Right kidney (tissue), 1 donor: ENCODE data around the gene ARSG.
"Not testable (repeated sequence)": the region's sequence is repeated elsewhere in the genome, so short reads cannot be mapped to it uniquely, and the experiment has no call there.

Source experiments
- DNase-seq: peaks from one replicate; pipeline ENCODE4 v3.0.0-alpha.2; 2016

Gene ARSG

DNA sequence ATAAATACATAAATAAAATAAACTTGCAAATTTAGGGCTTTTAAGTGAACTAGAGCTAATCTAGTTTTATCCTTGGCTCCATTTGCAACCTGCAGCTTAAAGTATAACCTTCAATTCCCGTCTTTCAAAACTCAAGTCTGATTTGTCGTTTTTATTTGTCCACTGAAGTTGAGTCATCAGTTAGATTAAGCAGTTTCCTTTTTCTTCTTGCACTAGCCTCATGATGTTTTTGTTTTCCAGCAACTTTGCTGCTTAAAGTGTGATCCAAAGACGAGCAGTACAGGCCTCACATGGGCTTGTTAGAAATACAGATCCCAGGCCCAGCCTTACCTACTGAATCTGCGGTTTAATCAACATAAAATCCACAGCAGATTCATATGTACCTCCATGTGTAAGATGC is 13.8 kb downstream of the ARSG start:
- no peak for DNase-seq

DNA sequence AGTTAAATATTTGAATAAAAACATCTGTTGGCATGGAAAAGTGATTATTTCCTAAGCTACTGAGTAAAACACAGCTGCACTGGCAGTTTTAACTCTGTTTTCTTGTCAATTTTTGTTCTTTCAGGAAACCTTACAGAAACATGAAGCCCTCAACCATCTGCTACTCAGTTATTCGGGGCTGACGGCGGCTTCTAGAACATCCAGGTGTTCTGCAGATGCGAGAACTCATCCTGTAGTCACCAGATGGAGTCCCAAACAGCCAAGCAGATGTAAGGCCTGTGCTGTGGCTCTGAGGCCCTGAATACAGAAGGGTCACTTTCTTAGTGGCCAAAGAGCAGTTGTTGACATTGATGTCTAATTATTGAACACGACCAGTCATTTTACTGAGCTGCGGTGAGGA is 15.5 kb downstream of the ARSG start:
- DNase-seq, result no peak

DNA sequence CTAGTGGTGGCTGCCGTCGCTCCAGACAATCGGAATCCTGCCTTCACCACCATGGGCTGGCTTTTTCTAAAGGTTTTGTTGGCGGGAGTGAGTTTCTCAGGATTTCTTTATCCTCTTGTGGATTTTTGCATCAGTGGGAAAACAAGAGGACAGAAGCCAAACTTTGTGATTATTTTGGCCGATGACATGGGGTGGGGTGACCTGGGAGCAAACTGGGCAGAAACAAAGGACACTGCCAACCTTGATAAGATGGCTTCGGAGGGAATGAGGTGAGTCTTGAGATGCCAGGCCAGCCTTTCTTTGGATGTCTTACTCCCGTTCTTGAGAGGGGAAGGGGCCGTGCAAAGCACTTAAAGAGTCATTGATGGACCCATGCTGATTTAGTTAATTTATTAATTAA is 16.1 kb downstream of the ARSG start:
- no peak for DNase-seq

DNA sequence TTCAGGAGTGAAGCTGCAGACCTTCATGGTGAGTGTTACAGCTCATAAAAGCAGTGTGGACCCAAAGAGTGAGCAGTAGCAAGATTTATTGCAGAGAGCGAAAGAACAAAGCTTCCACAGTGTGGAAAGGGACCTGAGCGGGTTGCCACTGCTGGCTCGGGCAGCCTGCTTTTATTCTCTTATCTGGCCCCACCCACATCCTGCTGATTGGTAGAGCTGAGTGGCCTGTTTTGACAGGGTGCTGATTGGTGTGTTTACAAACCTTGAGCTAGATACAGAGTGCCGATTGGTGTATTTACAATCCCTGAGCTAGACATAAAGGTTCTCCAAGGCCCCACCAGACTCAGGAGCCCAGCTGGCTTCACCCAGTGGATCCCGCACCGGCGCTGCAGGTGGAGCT is 17.2 kb downstream of the ARSG start:
- not testable (repeated sequence) for DNase-seq

DNA sequence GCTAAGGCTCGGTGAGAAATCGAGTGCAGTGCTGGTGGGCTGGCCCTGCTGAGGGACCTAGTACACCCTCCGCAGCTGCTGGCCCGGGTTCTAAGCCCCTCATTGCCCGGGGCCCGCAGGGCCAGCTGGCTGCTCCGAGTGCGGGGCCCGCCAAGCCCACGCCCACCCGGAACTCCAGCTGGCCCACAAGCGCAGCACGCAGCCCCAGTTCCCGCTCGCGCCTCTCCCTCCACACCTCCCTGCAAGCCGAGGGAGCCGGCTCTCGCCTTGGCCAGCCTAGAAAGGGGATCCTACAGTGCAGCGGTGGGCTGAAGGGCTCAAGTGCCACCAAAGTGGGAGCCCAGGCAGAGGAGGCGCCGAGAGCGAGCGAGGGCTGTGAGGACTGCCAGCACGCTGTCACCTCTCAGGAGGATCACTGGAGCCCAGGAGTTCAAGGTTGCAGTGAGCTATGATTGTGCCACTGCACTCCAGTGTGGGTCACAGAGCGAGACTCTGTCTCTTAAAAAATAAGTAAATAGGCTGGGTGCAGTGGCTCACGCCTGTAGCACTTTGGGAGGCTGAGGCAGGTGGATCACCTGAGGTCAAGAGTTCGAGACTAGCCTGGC is 17.9 kb downstream of the ARSG start:
- DNase-seq, result not testable (repeated sequence)

DNA sequence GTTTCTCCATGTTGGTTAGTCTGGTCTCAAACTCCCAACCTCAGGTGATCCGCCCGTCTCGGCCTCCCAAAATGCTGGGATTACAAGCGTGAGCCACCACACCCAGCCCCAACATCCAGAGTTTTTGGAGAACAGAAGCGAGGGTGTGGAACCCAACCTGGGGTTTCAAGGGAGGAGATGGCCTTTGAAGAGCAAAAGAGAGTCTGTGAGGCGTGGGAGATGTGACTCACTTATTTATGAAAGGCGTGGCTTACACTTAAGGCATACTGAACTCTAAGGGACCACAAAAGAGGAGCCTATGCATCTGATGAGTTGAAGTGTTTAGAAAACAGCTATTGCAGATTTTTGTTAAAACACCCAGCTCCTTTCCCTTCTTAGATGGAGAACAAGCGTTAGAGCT is 18.9 kb downstream of the ARSG start:
- no peak for DNase-seq

DNA sequence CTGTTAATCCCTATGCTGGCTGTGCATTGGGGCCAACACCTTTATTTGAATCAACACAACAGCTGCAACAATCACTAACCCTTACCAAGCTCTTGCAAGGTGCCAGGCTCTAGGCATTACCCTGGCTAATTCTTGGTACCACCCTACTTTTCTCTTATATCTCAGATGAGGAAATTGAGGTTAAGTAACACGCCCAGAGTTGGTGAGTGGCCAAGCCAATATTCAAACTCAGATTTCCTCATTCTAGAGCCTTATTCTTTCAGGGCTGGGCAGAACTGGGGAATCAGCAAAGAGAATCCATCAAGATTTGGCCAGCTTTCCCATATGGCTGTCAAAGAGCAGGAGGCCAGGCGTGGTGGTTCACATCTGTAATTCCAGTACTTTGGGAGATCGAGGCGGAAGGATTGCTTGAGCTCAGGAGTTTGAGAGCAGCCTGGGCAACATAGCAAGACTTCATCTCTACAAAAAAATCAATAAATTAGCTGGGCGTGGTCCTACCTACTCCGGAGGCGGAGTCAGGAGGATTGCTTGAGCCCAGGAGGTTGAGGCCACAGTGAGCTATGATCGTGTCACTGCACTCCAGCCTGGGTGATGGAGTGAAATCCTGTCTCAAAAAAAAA is 23.7 kb downstream of the ARSG start:
- DNase-seq, result no peak

DNA sequence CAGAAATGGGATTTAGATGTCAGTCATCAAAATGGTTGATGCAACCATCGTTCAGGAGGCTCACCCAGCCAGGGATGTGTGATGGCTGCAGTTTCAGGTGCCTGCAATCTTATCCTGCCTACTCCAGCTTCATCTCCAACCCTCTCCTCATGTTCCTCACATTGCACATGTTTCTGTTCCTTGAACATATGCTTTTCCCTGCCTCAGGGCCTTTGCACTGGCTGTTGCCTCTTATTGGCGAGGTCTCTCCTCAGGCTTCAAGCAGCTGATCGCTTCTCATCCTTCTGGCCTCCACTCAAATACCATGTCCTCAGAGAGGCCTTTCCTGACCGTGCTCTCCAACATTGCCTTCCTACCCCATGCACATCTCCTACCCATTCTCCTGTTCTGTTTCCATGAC is 24.6 kb downstream of the ARSG start:
- no peak for DNase-seq

DNA sequence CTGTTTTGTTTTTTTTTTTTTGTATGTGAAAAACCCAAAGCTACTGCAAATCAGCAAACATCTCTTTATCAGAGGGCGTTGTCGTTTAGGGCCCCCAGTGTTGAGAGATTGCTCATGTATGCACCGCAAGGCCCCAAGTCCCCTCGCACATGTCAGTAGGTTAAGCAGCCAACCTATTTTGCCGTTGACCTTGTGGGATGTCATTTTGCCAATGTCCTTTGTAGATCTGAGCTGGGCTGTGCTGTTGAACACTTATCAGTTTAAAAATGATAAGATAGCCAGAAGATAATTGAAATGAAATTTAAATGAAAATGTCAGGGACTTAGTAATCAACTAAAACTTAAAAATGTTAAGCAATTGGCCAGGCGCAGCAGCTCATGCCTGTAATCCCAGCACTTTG is 26.2 kb downstream of the ARSG start:
- DNase-seq, result no peak

DNA sequence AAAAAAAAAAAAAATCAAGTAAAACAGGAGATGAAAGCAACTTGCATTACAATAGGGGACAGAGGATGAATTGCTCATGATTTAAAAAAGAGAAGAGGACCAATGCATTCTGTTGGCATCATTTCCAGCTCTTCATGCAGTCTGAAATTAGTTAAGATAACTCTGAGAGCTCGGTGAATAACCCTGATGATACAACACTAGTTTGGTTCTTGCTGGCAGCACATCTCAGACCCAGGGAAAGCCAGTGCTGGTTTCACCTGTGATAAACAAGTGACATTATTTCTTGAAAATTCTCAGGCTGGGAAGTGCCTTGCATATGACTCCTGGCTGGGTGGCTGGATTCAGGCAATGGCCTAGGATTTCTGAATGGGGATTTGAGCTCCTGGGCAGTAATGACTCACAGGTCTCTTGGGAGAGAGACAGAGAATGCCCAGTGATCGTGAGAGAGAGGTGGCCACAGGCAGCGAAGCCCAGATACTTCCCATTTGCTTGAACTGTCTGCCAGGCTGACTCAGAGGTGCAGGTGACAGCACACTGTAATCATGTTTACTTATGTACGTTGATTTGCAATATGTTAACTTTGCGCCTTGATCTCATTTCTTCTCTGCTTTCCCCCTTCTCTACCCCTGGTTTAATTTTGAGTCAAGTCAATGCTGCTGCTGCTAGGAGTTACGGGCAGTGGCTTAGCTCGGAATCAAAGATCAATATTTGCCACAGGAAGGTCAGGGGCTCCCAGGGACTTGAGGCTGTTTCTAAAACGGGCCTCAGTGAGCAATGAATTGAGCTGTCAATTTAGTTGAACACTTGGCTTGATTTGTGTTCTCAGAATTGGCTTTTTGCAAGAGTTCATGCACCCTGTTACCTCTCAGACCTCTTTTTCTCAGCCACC is 27.1 kb downstream of the ARSG start:
- DNase-seq, result no peak

DNA sequence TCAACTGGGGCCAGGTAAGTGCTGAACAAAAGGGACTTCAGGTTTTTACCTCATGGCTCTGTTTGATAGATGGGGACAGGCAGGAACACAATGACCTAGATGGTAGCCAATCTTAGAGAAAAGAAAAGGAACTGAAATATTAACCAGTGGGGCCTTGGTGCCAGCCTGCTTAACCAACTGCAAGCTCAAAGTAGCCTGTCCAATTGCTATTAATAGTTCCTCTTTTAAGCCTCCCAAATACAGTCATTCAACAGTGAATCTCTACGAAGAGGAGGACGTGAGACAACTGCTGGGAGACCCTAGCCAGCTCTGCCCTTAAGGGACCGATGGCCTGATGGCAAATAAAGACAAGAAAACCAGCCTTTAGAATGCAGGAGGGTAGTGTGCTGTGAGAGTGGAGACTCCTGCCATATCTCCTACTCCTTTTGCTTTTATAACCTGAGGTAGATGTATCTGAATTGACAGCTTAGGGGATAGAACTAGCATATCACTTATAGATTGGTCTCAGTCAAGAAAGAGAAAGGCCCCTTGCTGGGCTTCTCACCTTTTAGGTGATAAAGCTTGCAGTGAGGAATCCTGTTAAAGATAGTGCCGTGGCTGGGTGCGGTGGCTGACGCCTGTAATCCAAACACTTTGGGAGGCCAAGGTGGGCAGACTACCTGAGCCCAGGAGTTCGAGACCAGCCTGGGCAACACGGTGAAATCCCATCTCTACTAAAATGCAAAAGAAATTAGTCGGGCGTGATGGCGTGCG is 28.3 kb downstream of the ARSG start:
- no peak for DNase-seq

DNA sequence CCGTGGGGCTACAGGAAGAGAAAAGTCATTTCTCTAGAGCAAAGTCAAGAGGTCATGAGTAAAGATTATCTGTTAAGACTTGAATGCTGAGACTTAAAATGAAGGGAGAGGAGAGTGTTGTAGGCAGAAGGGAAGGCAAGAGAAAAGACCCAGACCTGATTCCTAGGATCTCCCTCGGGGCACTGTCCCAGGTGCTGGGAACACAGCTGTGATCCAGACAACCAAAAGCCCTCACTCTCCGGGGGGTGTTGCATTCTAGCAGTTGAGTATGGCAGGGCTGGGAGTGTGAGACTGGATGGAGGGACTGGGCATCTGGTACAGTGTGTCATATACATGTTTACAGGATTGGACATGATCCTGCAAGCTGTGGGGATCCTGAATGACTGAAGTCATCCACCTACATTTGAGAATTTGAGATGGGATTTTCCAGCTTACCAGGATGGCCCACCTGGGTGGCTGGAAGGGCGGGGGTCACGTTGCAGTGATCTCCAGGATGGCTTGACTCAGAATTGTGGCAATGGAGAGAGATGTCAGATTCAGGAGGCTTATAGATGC is 29.1 kb downstream of the ARSG start:
- no peak for DNase-seq

DNA sequence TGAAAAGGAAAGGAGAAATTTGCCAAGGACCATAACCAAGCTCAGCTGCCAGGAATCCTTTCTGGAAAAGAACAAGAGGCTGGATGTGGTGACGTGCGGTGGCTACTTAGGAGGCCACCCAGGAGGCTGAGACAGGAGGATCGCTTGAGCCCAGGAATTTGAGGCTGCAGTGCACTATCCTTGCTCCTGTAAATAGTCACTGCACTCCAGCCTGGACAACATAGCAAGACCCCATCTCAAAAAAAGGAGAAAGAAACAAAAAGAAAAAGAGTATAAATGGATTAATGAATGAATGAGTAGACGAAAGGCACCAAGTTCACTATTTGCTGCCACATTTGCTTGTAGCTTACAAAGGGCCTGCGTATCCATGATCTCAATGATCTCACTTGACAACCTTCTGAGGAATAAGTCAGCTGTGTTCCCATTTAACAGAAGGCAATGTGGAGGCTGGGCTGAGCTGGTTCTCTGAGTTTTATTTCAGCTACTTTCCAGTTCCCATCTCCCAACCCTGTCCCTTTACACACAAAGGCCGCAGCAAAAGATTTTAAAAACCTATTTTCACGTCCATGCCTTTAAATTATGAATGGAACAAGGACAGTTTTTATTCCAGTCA is 29.8 kb downstream of the ARSG start:
- no peak for DNase-seq

DNA sequence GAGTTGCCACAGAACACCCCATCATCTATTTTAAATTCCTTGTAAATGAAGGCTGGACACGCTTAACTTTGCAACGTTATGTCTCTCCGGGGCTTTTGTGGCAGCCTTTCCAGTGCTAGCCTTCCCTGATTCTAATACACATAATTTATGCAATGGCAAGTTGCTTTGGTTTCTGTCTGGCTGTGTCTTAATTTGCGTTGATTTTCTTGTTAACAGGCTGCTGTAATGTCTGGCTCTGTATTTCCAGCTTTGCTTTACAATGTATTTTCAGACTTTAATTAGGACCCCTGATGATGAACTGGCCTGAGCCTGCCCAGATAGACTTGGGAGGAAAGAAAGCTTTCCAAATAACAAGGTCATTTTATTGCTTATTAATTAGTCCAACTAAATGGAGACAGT is 30.3 kb downstream of the ARSG start:
- no peak for DNase-seq

DNA sequence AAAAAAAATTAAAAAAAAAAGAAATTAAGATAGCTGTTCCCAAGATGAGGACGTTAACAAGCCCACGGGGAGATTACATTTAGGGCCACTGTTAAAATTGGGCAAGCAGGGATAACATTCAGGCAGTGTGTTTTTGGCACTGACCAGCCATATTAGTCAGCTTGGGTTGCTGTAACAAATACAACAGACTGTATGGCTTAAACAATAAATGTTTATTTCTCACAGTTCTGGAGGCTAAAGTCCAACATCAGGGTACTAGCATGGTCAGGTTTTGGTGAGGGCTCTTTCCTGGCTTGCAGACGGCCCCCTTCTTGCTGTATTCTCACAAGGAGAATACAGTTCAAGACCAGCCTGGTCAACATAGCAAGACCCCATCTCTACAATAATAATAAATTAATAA is 31.3 kb downstream of the ARSG start:
- no peak for DNase-seq

DNA sequence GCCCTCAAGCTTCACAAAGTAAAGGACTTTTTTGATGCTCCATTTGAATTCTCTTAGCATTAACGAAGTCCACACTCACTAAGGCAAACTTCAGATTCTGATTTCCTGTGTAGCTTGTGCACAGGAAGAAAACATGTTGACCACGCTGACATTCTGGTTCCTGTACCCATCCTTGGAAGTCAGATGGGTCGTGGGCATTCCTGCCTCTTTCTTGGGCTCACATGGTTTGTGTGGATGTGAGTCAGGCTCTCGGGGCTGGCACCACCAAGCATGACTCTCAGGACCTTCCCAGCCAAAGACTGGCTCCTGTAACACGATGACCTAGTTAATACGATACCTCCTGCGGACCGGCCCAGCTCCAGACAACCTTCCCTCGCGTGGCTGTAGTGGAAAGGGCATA is 32.8 kb downstream of the ARSG start:
- DNase-seq, result no peak

DNA sequence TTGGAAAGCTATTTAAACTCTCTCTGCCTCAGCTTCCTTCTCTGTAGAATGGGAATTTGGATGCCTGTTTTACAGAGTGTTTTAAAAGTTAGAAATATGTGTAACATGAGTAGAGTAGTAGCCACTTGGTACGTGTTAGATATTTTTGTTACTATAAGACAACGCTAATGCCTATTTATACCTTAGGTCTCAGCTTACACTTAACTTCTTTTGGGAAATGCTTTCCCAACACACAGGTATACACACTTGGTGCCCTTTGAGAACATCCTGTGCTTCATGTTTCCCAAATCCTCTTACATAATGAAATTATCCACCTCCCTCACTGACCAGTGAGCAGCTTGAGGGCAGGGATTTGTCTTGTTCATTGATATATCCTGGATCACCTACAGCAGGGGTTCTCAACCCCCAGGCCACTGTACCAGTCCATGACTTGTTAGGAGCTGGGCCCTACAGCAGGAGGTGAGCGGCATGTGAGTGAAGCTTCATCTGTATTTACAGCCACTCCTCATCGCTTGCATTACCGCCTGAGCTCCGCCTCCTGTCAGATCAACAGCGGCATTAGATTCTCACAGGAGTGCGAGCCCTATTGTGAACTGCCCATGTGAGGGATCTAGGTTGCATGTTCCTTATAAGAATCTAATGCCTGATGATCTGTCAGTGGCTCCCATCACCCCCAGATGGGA is 33.5 kb downstream of the ARSG start:
- DNase-seq, result no peak

DNA sequence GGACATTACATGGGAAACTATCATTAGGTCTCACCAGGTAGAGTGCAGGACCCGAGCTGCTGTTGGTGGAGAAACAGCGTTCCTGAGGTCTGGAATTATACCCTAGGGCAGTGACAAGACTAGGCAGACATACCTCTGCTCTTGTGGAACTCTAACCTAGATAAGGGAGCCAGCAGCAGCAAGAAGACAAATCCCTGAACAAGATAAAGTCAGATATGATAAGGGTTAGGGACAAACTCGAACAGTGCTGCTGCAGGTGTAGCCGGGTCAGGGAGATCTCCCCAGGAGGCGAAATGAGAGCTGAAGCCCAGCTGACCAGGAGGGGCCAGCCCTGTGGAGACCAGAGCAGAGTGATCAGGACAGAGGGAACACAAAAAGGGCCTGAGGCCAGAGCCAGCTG is 34.7 kb downstream of the ARSG start:
- no peak for DNase-seq

DNA sequence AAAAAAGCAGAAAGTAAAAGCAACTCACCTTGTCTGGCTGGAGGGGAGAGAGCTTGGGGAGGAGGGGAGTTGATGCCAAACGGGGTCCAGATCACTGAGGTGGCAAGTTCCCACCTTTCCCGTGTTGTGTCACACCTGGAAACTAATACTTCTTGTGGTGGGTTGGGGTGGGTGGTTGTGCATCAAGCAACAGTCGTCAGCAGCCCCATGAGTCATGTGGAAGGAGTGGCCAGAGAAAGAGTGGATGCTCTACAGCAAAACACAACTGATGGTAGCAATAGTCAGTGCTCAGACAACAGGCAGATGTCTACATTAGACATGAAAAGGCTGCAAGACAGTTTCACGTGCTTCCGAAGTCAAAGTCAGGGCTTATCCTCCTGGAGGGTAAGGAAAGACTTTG is 35.4 kb downstream of the ARSG start:
- DNase-seq, result no peak

DNA sequence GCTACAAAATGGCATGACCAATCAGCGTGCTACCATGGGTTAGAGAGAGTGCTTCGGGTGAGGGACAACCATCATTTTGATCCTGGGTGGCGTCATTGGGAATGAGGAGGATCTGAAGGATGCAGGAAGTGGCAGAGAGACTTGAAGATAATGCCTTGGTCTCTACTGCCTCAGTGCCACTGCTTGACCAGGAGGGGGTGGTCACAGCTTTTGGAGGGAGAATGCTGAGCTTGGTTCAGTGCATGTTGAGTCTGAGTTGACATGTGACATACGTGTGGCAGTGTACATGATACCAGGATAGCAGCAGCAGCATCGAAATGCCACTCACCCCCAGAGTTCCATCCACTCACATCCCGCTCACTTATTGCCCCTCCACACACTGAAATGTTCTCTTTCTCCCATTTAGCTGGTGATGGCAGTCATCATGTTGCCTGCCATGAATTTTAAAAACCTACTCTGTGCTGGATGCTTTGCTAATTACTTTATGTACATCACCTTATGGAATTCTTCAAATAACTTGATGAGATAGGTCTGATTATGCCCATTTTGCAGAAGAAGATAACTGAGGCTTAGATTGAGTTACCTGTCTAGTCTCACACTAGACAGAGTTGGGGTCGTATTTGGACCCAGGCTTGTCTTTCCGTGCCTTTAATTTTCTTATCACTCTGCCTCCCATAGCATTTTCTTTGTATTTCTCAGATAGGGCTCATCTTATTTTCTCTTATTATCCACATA is 36.7 kb downstream of the ARSG start:
- DNase-seq, result no peak

DNA sequence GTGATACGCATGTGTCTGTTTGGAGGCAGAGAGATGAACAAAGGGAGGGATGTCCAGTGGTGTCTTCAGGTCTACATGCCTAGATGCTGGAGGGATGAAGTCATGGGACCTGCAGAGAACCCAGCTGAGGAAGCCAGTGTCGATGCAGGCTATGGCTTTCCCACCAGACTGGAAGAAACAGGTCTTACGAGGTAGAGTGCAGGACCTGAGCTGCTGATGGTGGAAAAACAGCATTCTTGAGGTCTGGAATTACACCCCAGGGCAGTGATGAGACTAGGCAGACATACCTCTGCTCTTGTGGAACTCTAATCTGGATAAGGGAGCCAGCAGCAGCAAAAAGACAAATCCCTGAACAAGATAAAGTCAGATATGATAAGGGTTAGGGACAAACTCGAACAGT is 37.4 kb downstream of the ARSG start:
- no peak for DNase-seq
